Testis (tissue), 2 donors: ENCODE results near the gene RTN4RL1.

ENCODE experiments used
- CTCF ChIP-seq, 3 experiments: fragments of 450-650 bp in 2 of 3; fragments of 200-600 bp in 1 of 3; sonication (generic) in 1 of 3; IDR thresholded peaks; one replicate each; pipeline ENCODE4 v1.5.1; 2016 to 2019; ENCODE audit warnings: antibody characterized with exemption in 3 of 3, mild to moderate bottlenecking in 2 of 3, moderate library complexity in 1 of 3
- POLR2A ChIP-seq: fragments of 450-650 bp; IDR thresholded peaks from one replicate; pipeline ENCODE4 v1.6.1; 2017; ENCODE audit warnings: antibody characterized with exemption, mild to moderate bottlenecking, moderate library complexity

GRCh38 chr17:2012499-2012898 lies 12.6 kb downstream of the RTN4RL1 start:
- TF ChIP-seq CTCF (IDR thresholded peaks at IDR 0.05) (no peak), POLR2A (no peak)
